Brain microvascular endothelial cell (primary cell): ENCODE measurements around the gene GTSF1L.
A peak's percentile ranks its signal among the peaks of the same experiment; 100 is the strongest.

ENCODE experiments used
- DNase-seq: peaks from one replicate; pipeline ENCODE4 v3.0.0-alpha.2; 2020
- H3K27ac ChIP-seq: fragments of 250-450 bp; sonication (Bioruptor Pico); 2 replicates; pipeline ENCODE4 v1.5.1; 2020; ENCODE audit warnings: mild to moderate bottlenecking, moderate library complexity
- H3K27me3 ChIP-seq: fragments of 250-450 bp; sonication (Bioruptor Pico); replicated peaks from 2 replicates; pipeline ENCODE4 v1.5.1; 2020; ENCODE audit warnings: mild to moderate bottlenecking
- H3K36me3 ChIP-seq: fragments of 250-450 bp; sonication (Bioruptor Pico); replicated peaks from 2 replicates; pipeline ENCODE4 v1.5.1; 2020; ENCODE audit warnings: mild to moderate bottlenecking
- H3K4me3 ChIP-seq: 2 replicates; pipeline ENCODE4 v1.5.1; 2011; ENCODE audit warnings: low read depth, mild to moderate bottlenecking, control low read depth, low read length, moderate library complexity
- in situ Hi-C: cut with HindIII; loops from 2 replicates; pipeline ENCODE4 v1.10.0; 2017; ENCODE audit warnings: low sequenced_read_pairs, low pct_ligation_motif_present
- TF ChIP-seq, protein P1 (sequence below): IDR thresholded peaks from 2 replicates; pipeline ENCODE4 v1.5.1; 2011; ENCODE audit warnings: low read depth, mild to moderate bottlenecking, moderate library complexity, low read length, control low read depth, inconsistent platforms; ENCODE audit errors: missing control alignments

GTSF1L gene

GRCh38 chr20:43726811-43727338 is at the start of gene GTSF1L:
Gene GTSF1L (minus strand): TSS chr20:43727002. CDS start chr20:43726694, 308 bp downstream.
- no peak within 1 kb of the TSS for H3K27ac ChIP-seq
- in situ Hi-C loops, result no loop called here
- TF ChIP-seq, protein P1, sequence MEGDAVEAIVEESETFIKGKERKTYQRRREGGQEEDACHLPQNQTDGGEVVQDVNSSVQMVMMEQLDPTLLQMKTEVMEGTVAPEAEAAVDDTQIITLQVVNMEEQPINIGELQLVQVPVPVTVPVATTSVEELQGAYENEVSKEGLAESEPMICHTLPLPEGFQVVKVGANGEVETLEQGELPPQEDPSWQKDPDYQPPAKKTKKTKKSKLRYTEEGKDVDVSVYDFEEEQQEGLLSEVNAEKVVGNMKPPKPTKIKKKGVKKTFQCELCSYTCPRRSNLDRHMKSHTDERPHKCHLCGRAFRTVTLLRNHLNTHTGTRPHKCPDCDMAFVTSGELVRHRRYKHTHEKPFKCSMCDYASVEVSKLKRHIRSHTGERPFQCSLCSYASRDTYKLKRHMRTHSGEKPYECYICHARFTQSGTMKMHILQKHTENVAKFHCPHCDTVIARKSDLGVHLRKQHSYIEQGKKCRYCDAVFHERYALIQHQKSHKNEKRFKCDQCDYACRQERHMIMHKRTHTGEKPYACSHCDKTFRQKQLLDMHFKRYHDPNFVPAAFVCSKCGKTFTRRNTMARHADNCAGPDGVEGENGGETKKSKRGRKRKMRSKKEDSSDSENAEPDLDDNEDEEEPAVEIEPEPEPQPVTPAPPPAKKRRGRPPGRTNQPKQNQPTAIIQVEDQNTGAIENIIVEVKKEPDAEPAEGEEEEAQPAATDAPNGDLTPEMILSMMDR, result no peak
- peak; percentile 11 for DNase-seq
- H3K36me3 ChIP-seq, result no peaks in the 10 kb centered on the region
- H3K4me3 ChIP-seq, result no peak within 1 kb of the TSS
- no peaks in the 10 kb centered on the region for H3K27me3 ChIP-seq

DNA sequence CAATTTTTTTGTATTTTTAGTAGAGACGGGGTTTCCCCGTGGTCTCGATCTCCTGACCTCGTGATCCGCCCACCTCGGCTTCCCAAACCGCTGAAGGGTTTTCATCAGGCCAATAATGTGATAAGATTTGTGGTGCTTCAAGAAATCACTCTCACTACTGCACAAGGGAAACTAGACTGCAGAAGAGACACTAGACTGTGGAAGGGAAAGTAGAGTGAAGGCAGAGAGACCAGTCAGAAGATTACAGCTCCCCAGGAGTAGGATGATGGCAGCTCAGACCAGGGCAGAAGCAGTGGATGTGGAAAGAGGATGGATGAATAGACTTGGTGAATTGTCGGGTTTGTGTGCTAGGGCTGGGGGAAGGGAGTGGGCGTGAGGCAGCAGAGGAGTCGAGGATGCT is 48.0 kb upstream of the GTSF1L start:
- no peak overlapping the region for H3K4me3 ChIP-seq
- DNase-seq, result no peak
- no peaks in the 10 kb centered on the region for H3K36me3 ChIP-seq
- TF ChIP-seq, protein P1, result no peak
- in situ Hi-C loops, result no loop called here
- no peak overlapping the region for H3K27ac ChIP-seq
- no peaks in the 10 kb centered on the region for H3K27me3 ChIP-seq

GRCh38 chr20:43771503-43772190 is 44.8 kb upstream of the GTSF1L start:
- H3K27ac ChIP-seq, result no peak overlapping the region
- H3K36me3 ChIP-seq, result no peaks in the 10 kb centered on the region
- H3K27me3 ChIP-seq, result peaks cover under 1% of the 10 kb centered on the region
- H3K4me3 ChIP-seq, result no peak overlapping the region
- TF ChIP-seq, protein P1, result no peak
- in situ Hi-C loops, result no loop called here
- DNase-seq, result no peak

GRCh38 chr20:43770342-43770741 is 43.5 kb upstream of the GTSF1L start:
- Histone ChIP-seq H3K36me3 (no peaks in the 10 kb centered on the region), H3K27ac (no peak overlapping the region), H3K27me3 (peaks cover 7% of the 10 kb centered on the region), H3K4me3 (no peak overlapping the region)
- TF ChIP-seq, protein P1, result no peak
- no peak for DNase-seq
- in situ Hi-C loops, result no loop called here

DNA sequence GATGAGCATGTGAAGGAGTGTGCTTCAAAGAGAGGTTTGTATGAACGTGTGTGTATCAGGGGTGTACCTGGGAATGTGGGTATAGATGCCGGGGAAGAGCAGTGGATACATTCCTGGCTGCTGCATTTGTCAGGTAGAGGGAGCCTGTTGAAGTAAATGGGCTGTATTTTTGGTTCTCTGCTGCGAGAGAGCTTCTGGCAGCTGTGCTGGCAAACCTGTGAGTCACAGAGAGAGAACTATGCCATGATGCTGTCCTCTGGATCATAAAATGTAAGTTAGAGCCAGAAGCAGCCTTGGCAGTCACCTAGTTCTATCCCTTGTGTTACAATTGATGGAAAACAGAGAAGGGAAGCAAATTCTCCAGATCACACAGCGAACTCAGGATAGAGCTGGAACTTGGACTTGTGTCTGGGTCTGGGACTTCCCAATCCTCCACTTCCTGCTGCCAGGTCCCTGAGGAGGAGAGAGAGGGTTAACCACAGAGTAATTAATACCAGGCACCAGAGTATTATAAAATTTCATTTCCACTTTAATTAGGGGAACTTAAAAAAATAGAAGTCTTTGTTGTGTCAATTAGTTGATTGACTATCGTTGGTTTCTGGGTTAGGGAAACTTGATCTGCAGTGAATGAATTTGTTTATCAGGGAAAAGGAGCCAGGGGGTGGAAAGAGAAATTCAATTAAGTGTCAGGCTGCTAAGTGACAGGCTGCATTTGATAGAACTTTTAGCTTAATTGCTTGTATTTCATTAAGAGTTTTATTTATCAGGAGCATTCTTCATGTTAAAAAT is 41.1 kb upstream of the GTSF1L start:
- H3K27ac ChIP-seq, result no peak overlapping the region
- no peaks in the 10 kb centered on the region for H3K36me3 ChIP-seq
- H3K27me3 ChIP-seq, result peaks cover 7% of the 10 kb centered on the region
- TF ChIP-seq, protein P1, result peak; percentile 9
- in situ Hi-C loops, result no loop called here
- DNase-seq, result no peak
- H3K4me3 ChIP-seq, result no peak overlapping the region
